HG03066 (cell line): Measurements from ENCODE around the gene CRTC3.

ENCODE experiments used
- ATAC-seq: cut with Tn5 transposase; IDR thresholded peaks from one replicate; pipeline ENCODE4 v1.9.1; 2021; ENCODE audit warnings: low read depth; ENCODE audit not compliant: unreplicated experiment

The CRTC3 gene

DNA sequence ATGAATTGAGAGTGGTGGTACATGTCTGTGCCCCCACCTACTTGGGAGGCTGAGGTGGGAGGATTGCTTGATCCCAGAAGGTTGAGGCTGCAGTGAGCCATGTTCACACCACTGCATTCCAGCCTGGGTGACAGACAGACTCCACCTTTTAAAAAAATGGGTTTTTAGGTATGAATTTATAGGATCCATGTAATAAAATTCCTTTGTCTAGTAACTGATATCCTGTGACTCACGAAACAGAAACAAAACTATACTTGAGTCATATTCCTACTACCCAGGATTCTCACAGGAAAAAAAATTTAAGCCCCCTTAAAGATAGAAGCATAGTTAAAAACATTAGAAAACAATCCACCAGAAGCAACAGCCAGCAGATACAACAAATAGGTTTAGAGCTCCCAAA is 10.0 kb upstream of the CRTC3 start:
- no peak for ATAC-seq

- no peak for ATAC-seq
Observed at GRCh38 chr15:90520365-90520764, 9.4 kb upstream of the CRTC3 start.

- ATAC-seq = no peak
Observed at GRCh38 chr15:90523373-90523772, 6.3 kb upstream of the CRTC3 start.

- ATAC-seq = peak; percentile 76
Observed at GRCh38 chr15:90524018-90524803, 5.5 kb upstream of the CRTC3 start.

DNA sequence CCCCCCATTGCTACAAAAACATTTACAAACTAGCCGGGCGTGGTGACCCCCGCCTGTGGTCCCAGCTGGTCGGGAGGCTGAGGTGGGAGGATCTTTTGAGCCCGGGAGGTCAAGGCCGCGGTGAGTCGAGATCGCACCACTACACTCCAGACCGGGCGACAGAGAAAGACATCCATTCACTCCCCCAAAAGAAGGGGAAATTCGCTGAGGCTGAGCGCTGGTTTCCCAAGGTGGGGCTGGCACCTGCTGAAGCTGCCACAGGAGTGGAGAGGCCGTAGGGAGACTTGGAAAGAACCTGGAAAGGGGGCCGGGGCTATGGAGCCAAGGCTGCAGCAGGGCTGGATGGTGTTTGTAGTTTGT is 732 bp upstream of the CRTC3 start:
- no peak for ATAC-seq

- ATAC-seq = peak; percentile 47
Observed at GRCh38 chr15:90530250-90531051, 728 bp downstream of the CRTC3 start.

DNA sequence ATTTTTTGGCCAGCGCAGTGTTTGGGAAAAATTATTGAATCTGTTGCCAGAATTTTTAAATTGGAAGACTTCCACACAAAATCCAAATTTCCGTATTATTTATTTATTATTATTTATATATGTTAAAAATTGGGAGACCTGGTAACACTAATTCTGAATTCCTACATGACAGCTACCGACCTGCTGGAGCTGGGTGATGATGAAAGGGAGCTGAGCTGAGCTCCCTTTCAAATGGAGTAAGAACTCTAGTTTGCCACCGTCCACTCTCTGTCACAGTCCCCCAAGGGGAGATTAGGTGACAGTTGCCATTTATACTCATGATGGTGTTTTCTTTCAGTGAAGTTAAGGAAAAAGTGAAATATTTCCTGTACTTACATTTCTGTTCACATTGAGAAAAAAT is 1.4 kb downstream of the CRTC3 start:
- ATAC-seq = no peak

GRCh38 chr15:90535254-90535653 is 5.5 kb downstream of the CRTC3 start:
- no peak for ATAC-seq

DNA sequence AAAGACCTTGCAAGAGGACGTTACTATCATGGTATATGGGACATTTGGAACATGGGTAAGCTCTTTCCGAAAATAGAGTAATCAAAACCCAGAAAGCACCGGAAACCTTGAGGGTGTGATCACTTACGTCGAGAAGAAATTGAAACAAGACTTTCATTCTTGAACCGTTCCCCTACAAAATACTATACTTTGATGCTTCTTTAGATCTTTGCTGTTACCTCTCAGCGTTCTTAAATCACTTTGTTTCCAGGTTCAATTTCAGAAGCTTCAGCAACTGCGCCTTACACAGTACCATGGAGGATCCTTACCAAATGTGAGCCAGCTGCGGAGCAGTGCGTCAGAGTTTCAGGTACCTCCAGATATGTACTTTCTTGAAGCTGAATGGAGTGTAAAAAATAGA is 10.1 kb downstream of the CRTC3 start:
- no peak for ATAC-seq

GRCh38 chr15:90540768-90541167 is 11.0 kb downstream of the CRTC3 start:
- no peak for ATAC-seq

DNA sequence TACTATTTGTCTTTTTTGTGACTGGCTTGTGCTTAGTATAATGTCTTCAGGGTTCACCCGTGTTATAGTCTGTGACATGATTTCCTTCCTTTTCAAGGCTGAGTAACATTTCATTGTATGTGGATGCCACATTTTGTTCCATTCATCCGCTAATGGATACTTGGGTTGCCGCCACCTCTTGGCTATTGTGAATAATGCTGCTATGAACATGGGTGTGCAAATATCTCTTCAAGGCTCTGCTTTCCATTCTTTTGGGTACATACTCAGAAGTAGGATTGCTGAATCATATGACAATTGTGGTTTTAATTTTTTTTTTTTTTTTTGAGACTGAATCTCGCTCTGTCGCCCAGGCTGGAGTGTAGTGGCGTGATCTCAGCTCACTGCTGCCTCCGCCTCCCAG is 15.4 kb downstream of the CRTC3 start:
- ATAC-seq = no peak

DNA sequence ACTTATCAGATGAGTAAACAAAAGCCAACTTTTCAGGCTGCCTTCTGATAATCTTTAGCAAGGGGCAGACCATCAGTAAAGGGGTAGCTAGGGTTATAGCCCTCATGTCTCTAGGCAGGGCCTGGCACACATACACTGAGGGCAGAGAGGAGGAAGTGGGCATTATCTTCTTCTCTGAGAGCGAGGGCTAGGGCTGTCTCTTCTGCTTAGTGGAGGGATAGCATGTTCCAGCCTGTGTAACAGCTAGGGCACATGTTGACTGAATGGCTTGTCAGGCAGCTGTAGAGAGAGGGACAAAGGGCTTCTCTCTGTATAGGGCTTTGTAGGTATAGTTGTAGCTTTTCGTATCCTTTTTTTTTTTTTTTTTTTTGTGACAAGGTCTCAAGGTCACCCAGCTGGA is 17.8 kb downstream of the CRTC3 start:
- no peak for ATAC-seq

DNA sequence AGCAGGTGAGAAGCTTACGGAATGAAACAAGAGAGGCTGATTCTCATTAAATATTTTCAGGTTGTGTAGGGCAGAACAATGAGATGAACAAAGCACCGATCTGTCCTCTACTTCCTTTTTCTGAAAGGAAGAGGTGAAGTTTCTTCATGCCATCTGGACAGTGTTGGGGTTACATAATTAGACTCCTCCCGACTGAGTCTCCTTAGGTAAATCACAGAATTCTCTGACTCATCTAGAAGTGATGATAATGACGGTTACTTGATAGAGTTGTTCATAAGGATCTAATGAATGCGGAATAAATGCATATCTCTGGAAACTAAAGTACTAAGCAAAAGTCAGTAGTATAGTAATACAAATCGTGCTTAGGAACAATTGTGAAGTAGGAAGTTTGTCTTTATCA is 21.2 kb downstream of the CRTC3 start:
- ATAC-seq = no peak

GRCh38 chr15:90552162-90552928 is 22.6 kb downstream of the CRTC3 start:
- no peak for ATAC-seq

DNA sequence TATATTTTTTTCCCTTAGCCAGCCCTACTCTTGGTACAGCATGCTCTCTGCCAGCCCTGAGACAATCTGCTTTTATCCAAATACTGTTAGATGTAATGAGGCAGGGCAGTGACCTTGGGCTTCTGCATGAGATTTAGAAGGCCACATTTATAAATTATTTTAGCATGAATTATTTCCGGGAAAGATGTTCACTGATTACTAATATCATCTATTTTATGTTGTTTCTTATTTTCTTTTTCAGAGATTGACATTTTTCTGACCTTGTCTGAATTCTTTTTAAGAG is 23.1 kb downstream of the CRTC3 start:
- ATAC-seq = no peak

DNA sequence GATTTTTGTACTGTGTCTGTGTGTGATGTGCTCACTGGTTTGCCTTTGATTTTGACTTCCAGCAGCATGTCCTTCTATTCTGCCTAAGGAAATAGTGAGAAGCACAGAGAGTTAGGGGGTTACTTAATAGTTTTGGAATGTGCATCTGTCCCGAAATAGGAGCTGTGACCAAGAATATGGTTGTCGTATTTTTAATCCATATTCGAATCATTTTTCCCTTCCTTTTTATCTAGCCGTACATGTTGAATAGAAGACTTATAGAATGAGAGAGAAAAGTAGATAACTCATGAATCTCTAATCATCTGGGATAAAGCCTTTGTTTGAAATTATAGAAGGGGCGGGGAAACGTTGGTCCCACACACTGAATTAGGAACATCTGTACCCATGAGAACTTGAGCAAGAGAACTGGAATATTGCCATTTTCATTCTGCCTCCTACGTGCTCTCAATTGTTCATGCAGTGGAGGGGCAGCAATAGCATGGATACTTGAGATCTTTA is 23.6 kb downstream of the CRTC3 start:
- ATAC-seq = no peak

- peak; percentile 45 for ATAC-seq
Observed at GRCh38 chr15:90557186-90558084, 27.7 kb downstream of the CRTC3 start.

DNA sequence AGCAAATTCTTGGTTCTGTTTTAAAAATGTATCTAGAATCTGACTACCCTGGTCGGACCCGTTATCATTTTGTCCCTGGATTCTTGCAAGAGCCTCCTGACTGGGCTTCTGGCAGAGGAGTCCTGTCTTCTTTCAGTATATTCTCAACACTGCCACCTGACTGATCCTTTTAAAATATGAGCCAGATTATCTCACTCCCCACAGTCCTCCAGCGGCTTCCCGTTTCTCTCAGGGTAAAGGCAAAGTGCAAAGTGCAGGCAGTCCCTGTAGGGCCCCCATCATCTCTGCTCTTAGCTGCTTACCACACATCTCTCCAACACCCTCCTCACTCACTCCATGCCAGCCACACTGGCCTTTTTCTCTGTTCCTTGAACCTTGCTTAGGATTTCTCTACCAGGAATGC is 28.4 kb downstream of the CRTC3 start:
- ATAC-seq = no peak

DNA sequence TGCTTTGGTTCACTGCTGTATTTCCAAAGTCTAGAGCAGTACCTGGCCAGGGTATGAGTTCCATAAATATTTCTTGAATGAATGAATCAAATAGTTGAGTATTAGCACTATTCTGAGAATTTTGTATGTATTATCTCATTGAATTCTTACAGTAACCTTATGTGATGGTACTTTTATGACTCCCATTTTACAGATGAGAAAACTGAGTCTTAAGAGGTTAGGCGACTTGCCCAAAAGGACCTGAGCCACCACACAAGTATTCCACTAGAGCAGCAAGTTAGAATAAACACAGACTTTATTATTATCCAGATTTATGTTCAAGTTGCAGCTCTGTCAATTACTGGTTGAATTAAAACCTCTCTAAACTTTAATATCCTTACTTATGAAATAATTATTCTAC is 29.4 kb downstream of the CRTC3 start:
- ATAC-seq = no peak

GRCh38 chr15:90560229-90560776 is 30.6 kb downstream of the CRTC3 start:
- no peak for ATAC-seq
